H1 (cell line): ENCODE results near the gene ATG16L2. TPM values are rescaled to one million over a fixed set of nuclear protein-coding genes. Genes with fewer than 3 reads are reported as not detected.
A peak's percentile ranks its signal among the peaks of the same experiment; 100 is the strongest.

Experiments used
- CTCF ChIA-PET: fragments of 300-600 bp; sonication (Branson Sonifier 250); formaldehyde crosslinking; loops from one replicate; lab custom pipeline; 2021; ENCODE audit not compliant: partially characterized antibody; lab: Charles Lee
- POLR2A ChIA-PET: fragments of 300-600 bp; sonication (Branson Sonifier 250); formaldehyde crosslinking; loops from one replicate; lab custom pipeline; 2021; ENCODE audit warnings: inconsistent platforms; ENCODE audit not compliant: partially characterized antibody; lab: Charles Lee
- DNase-seq, 2 experiments: peaks; one replicate each; pipeline versions ENCODE4 v3.0.0 to v3.0.0-alpha.2; 2010 to 2022; ENCODE audit warnings: low spot score in 2 of 2, low read depth in 1 of 2, mixed read lengths in 1 of 2
- FAIRE-seq: peaks from 2 replicates; lab custom pipeline; 2011; peaks lifted over from hg19 to GRCh38; lab: Jason Lieb, UNC
- H2AFZ ChIP-seq: 2 replicates; pipeline ENCODE4 v1.8.1; 2012; ENCODE audit warnings: low read length, inconsistent platforms
- H2AK5ac ChIP-seq: 2 replicates; pipeline ENCODE4 v1.6.1; 2013; ENCODE audit warnings: low read depth, low read length
- H2BK120ac ChIP-seq: replicated peaks from 2 replicates; pipeline ENCODE3; 2013; ENCODE audit warnings: low read depth, low read length, inconsistent platforms
- H2BK12ac ChIP-seq: 2 replicates; pipeline ENCODE4 v1.6.1; 2013; ENCODE audit warnings: low read depth, low read length
- H2BK15ac ChIP-seq: 2 replicates; pipeline ENCODE4 v1.6.1; 2013; ENCODE audit warnings: low read length
- H2BK20ac ChIP-seq: 2 replicates; pipeline ENCODE4 v1.6.1; 2013; ENCODE audit warnings: low read length
- H2BK5ac ChIP-seq: 2 replicates; pipeline ENCODE4 v1.6.1; 2013; ENCODE audit warnings: low read depth, low read length
- H3K14ac ChIP-seq: 2 replicates; pipeline ENCODE4 v1.6.1; 2013; ENCODE audit warnings: inconsistent platforms; ENCODE audit not compliant: insufficient read length
- H3K18ac ChIP-seq: 2 replicates; pipeline ENCODE4 v1.6.1; 2013; ENCODE audit warnings: low read length; ENCODE audit errors: extremely low read depth
- H3K23ac ChIP-seq: 2 replicates; pipeline ENCODE4 v1.6.1; 2013; ENCODE audit warnings: inconsistent platforms; ENCODE audit not compliant: insufficient read length
- H3K23me2 ChIP-seq: 2 replicates; pipeline ENCODE4 v1.6.1; 2013; ENCODE audit warnings: low read depth, low read length
- H3K27ac ChIP-seq: 2 replicates; pipeline ENCODE4 v1.6.1; 2011; ENCODE audit warnings: low read depth, low read length, inconsistent platforms
- H3K27me3 ChIP-seq, 4 experiments: replicated peaks in 1 of 4; 1 replicate in 1 of 4; 2 replicates in 3 of 4; pipeline versions ENCODE4 v1.6.1 to v1.8.1; 2011 to 2013; ENCODE audit warnings: low read length in 3 of 4, mild to moderate bottlenecking in 3 of 4, inconsistent platforms in 2 of 4, mixed read lengths in 2 of 4, moderate library complexity in 1 of 4; ENCODE audit not compliant: control insufficient read depth in 3 of 4, insufficient read depth in 3 of 4; ENCODE audit errors: extremely low read depth in 1 of 4
- H3K36me3 ChIP-seq, 4 experiments: 2 replicates each; pipeline versions ENCODE4 v1.6.1 to v1.8.1; 2011 to 2013; ENCODE audit warnings: mild to moderate bottlenecking in 4 of 4, low read length in 3 of 4, moderate library complexity in 2 of 4, control low read depth in 1 of 4, inconsistent platforms in 1 of 4; ENCODE audit not compliant: insufficient read depth in 4 of 4, control insufficient read depth in 2 of 4
- H3K4ac ChIP-seq: replicated peaks from 2 replicates; pipeline ENCODE3; 2013; ENCODE audit warnings: low read length, low read depth, mixed read lengths, inconsistent platforms; ENCODE audit not compliant: insufficient read length
- H3K4me1 ChIP-seq, 4 experiments: replicated peaks in 1 of 4; 1 replicate in 1 of 4; 2 replicates in 3 of 4; pipeline versions ENCODE4 v1.6.1 to v1.8.1; 2011 to 2013; ENCODE audit warnings: low read length in 3 of 4, inconsistent platforms in 2 of 4, mixed read lengths in 1 of 4; ENCODE audit not compliant: insufficient read depth in 4 of 4, control insufficient read depth in 3 of 4
- H3K4me2 ChIP-seq, 2 experiments: 2 replicates each; pipeline versions ENCODE4 v1.6.1 to v1.8.1; 2011 to 2013; ENCODE audit warnings: low read depth in 2 of 2, low read length in 2 of 2, control low read depth in 1 of 2, inconsistent platforms in 1 of 2, mild to moderate bottlenecking in 1 of 2; ENCODE audit not compliant: insufficient read depth in 1 of 2
- H3K4me3 ChIP-seq, 4 experiments: fragments of 200-600, 300-600 bp in 1 of 4; sonication (generic), shearing (Covaris generic), sonication (Bioruptor Twin) in 1 of 4; 2 replicates each; pipeline versions ENCODE4 v1.5.1 to v1.8.1; 2011 to 2016; ENCODE audit warnings: low read length in 4 of 4, low read depth in 3 of 4, control low read depth in 2 of 4, inconsistent platforms in 2 of 4, mild to moderate bottlenecking in 2 of 4, mixed read lengths in 1 of 4, moderate library complexity in 1 of 4; ENCODE audit not compliant: insufficient read depth in 2 of 4; ENCODE audit errors: extremely low read depth in 1 of 4
- H3K56ac ChIP-seq: replicated peaks from 2 replicates; pipeline ENCODE3; 2013; ENCODE audit warnings: low read depth, mild to moderate bottlenecking, mixed read lengths, low read length, inconsistent platforms; ENCODE audit not compliant: insufficient read length
- H3K79me1 ChIP-seq: 2 replicates; pipeline ENCODE4 v1.6.1; 2013; ENCODE audit warnings: low read depth, low read length, control low read depth
- H3K79me2 ChIP-seq, 2 experiments: 2 replicates each; pipeline versions ENCODE4 v1.6.1 to v1.8.1; 2012 to 2013; ENCODE audit warnings: low read length in 2 of 2, mild to moderate bottlenecking in 2 of 2, inconsistent platforms in 1 of 2; ENCODE audit not compliant: insufficient read depth in 2 of 2, control insufficient read depth in 1 of 2
- H3K9ac ChIP-seq, 4 experiments: replicated peaks in 1 of 4; 1 replicate in 1 of 4; 2 replicates in 3 of 4; pipeline versions ENCODE4 v1.6.1 to v1.8.1; 2011 to 2013; ENCODE audit warnings: low read depth in 3 of 4, low read length in 3 of 4, control low read depth in 2 of 4, mild to moderate bottlenecking in 2 of 4, moderate library complexity in 2 of 4, inconsistent platforms in 1 of 4; ENCODE audit errors: extremely low read depth in 1 of 4
- H3K9me3 ChIP-seq, 2 experiments: 2 replicates each; pipeline versions ENCODE4 v1.6.1 to v1.8.1; 2012 to 2013; ENCODE audit warnings: mild to moderate bottlenecking in 2 of 2, moderate library complexity in 2 of 2, control low read depth in 1 of 2, inconsistent platforms in 1 of 2, low read depth in 1 of 2, low read length in 1 of 2, mixed read lengths in 1 of 2; ENCODE audit not compliant: insufficient read depth in 2 of 2
- H4K20me1 ChIP-seq, 2 experiments: replicated peaks in 1 of 2; 2 replicates each; pipeline versions ENCODE3 to v1.8.1; 2011 to 2013; ENCODE audit warnings: inconsistent platforms in 2 of 2, low read length in 2 of 2, mild to moderate bottlenecking in 1 of 2; ENCODE audit not compliant: insufficient read depth in 2 of 2, control insufficient read depth in 1 of 2
- H4K5ac ChIP-seq: 2 replicates; pipeline ENCODE4 v1.6.1; 2013; ENCODE audit warnings: low read length, low read depth, mixed read lengths, inconsistent platforms; ENCODE audit not compliant: insufficient read length
- H4K8ac ChIP-seq: 2 replicates; pipeline ENCODE4 v1.8.0; 2013; ENCODE audit warnings: mild to moderate bottlenecking, moderate library complexity, low read length, inconsistent platforms; ENCODE audit not compliant: insufficient read depth; ENCODE audit errors: extremely low read depth
- H4K91ac ChIP-seq: replicated peaks from 2 replicates; pipeline ENCODE3; 2013; ENCODE audit warnings: low read length, mixed read lengths, inconsistent platforms; ENCODE audit not compliant: insufficient read length
- CREB1 ChIP-seq: IDR thresholded peaks from 2 replicates; pipeline ENCODE4 v1.6.1; 2012; ENCODE audit warnings: inconsistent platforms
- JUND ChIP-seq: IDR thresholded peaks from 2 replicates; pipeline ENCODE4 v1.6.1; 2011; ENCODE audit warnings: mild to moderate bottlenecking, improper control_type of control experiment, low read length
- TAF7 ChIP-seq: optimal IDR thresholded peaks from 2 replicates; pipeline ENCODE3; 2011; ENCODE audit warnings: low read depth, mild to moderate bottlenecking, inconsistent platforms, low read length, moderate library complexity, borderline replicate concordance
- WGBS, 2 experiments: shearing (Covaris generic) in 1 of 2; methylation state at CpG; one replicate each; pipeline versions ENCODE4 v1.1.6 to v1.1.7; 2013 to 2015; ENCODE audit warnings: low lambda C conversion rate in 2 of 2, mixed read lengths in 2 of 2, inconsistent platforms in 1 of 2, low coverage in 1 of 2, missing lambda C conversion rate in 1 of 2; ENCODE audit not compliant: insufficient replicate concordance in 2 of 2, insufficient coverage in 1 of 2, insufficient read length in 1 of 2; ENCODE audit errors: extremely low coverage in 1 of 2, missing lambda C conversion rate in 1 of 2; 5-methylcytosine and 5-hydroxymethylcytosine counted together
- polyA plus RNA-seq, 7 experiments: library from polyadenylated mRNA; depleted of rRNA in 3 of 7; stranded (reverse) in 5 of 7; unstranded in 2 of 7; fragments of >200 nt in 5 of 7; fragments of 200-250 nt in 2 of 7; gene quantifications; 1 replicate in 5 of 7; 2 replicates in 1 of 7; 4 replicates in 1 of 7; pipeline versions ENCODE4 v1.2.1 to v1.2.3, GENCODE V29; 2011 to 2013; ENCODE audit warnings: missing spikeins in 2 of 7, mixed read lengths in 2 of 7
- total RNA-seq: library from RNA; stranded (reverse); fragmentation: NEBNext Ultra II Directional; extraction: Animal tissue kit (Norgen Biotek cat#: 25700); gene quantifications from 2 replicates; pipeline ENCODE4 v1.2.1, GENCODE V29; 2021
- TF ChIP-seq, protein P1 (sequence below): IDR thresholded peaks from 2 replicates; pipeline ENCODE4 v1.6.1; 2011; ENCODE audit warnings: low read length, improper control_type of control experiment

Gene ATG16L2
- total and polyA plus RNA-seq, 2 of the 8 experiments (the other 6 are each of a cell fraction or from before 2014, with no cell fraction given): 11.0 to 18.5 TPM

GRCh38 chr11:72784662-72785061, 29.5 kb upstream of the ATG16L2 start:
- H3K27ac ChIP-seq: no peak overlapping the region
- FAIRE-seq: no peak
- no peak overlapping the region for H2BK20ac ChIP-seq
- CTCF ChIA-PET: interaction anchor here (0.8 to 1.7 kb wide), 4 partner anchors 8 to 59 kb away, joined by 3 to 4 read pairs (median 4); partner anchors contain the start of gene STARD10
- no peak overlapping the region for H2AFZ ChIP-seq
- H4K8ac ChIP-seq: no peak overlapping the region
- H4K5ac ChIP-seq: no peak overlapping the region
- H4K91ac ChIP-seq: no peak overlapping the region
- no peaks in the 10 kb centered on the region for H3K9me3 ChIP-seq
- peaks cover 1 to 2% of the 10 kb centered on the region in 2 experiments for H4K20me1 ChIP-seq
- no peak overlapping the region for H3K56ac ChIP-seq
- POLR2A ChIA-PET: interaction anchor here (1.4 kb wide), 1 partner anchor 14 kb away, joined by 3 read pairs; no protein-coding TSS in a partner anchor
- WGBS, 2 experiments: 87% methylated on average over 10 of the region's 10 CpGs; no CpG with 5 or more reads in 1 of the 2 experiments
- 0 out of 2 replicates have a peak overlapping the region, but pooled peaks have one; percentile 39 for H2AK5ac ChIP-seq
- TF ChIP-seq, protein P1, sequence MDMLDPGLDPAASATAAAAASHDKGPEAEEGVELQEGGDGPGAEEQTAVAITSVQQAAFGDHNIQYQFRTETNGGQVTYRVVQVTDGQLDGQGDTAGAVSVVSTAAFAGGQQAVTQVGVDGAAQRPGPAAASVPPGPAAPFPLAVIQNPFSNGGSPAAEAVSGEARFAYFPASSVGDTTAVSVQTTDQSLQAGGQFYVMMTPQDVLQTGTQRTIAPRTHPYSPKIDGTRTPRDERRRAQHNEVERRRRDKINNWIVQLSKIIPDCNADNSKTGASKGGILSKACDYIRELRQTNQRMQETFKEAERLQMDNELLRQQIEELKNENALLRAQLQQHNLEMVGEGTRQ: no peak
- no peak for TF ChIP-seq JUND
- no peak for TF ChIP-seq TAF7
- TF ChIP-seq CREB1: no peak
- H3K4me1 ChIP-seq: peaks cover 5 to 24% (median 13%) of the 10 kb centered on the region in 4 experiments
- no peak overlapping the region for H3K9ac ChIP-seq
- H3K23ac ChIP-seq: no peak overlapping the region
- DNase-seq: no peak
- H3K36me3 ChIP-seq: no peaks in the 10 kb centered on the region
- peaks cover 6% of the 10 kb centered on the region for H3K79me1 ChIP-seq
- H3K18ac ChIP-seq: no peak overlapping the region
- no peaks in the 10 kb centered on the region for H3K79me2 ChIP-seq
- H3K4ac ChIP-seq: no peak overlapping the region
- H2BK5ac ChIP-seq: no peak overlapping the region
- no peak overlapping the region for H3K4me3 ChIP-seq
- no peak overlapping the region for H3K14ac ChIP-seq
- H3K27me3 ChIP-seq: peaks cover 0 to 12% (median 6%) of the 10 kb centered on the region in 4 experiments; a peak in 3 of 7 replicates
- no peak overlapping the region for H3K4me2 ChIP-seq
- H2BK12ac ChIP-seq: no peak overlapping the region
- H3K23me2 ChIP-seq: peaks cover 11% of the 10 kb centered on the region
- H2BK15ac ChIP-seq: no peak overlapping the region
- no peak overlapping the region for H2BK120ac ChIP-seq
